ENCODE data around the gene PLA2G6. TPM values are rescaled to one million over a fixed set of nuclear protein-coding genes. Genes with fewer than 3 reads are reported as not detected.
"Not testable (repeated sequence)": the region's sequence is repeated elsewhere in the genome, so short reads cannot be mapped to it uniquely, and the experiment has no call there.

Gene PLA2G6
- total RNA-seq, 2 experiments from 2014 or later, result 48.8 to 50.2 TPM

DNA sequence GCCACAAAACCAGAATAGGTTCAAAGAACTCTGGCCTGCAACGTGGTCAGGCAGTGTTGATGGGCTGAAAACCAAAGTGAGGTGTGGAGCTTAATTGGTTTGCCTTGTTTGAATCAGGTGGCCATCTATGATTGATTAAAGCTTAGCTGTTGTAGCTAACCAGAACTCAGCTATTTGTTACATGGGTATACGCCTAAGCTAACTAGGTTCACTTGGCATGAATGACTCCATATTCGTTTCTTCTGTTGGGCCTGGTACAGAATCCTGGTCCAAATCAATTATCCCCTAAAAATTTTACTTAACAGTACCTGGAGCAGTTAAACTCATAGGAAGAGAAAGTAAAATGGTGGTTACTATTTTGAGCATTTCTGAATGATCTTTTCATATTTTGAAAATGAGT, 63.4 kb downstream of the PLA2G6 start:
- Mint-ChIP-seq H3K36me3 (ENCODE audit: low read depth) (peaks cover 9% of the 10 kb centered on the region), H3K27me3 (no peaks in the 10 kb centered on the region), H3K27ac (no peak overlapping the region), H3K4me1 (ENCODE audit: low read depth) (peaks cover 4% of the 10 kb centered on the region), H3K4me3 (no peak overlapping the region), H3K9me3 (no peaks in the 10 kb centered on the region)
- CTCF ChIA-PET, result no interaction called here
- intact Hi-C loops (cut with DNase I, micrococcal nuclease), result loop anchor here in 1 of 2 experiments (5.0 to 10.0 kb wide), 2 partner anchors 97 to 114 kb away; no protein-coding TSS in a partner anchor
- Histone ChIP-seq H3K27me3 (ENCODE audit: control insufficient read depth in 1 of 2, insufficient read depth in 2 of 2, low read length in 2 of 2) (no peaks in the 10 kb centered on the region), H3K4me3 (ENCODE audit: low read length) (no peak overlapping the region), H3K4me1 (ENCODE audit: insufficient read depth, low read length) (peaks cover 8% of the 10 kb centered on the region), H3K36me3 (ENCODE audit: insufficient read depth, low read length) (peaks cover 15% of the 10 kb centered on the region), H3K9me3 (ENCODE audit: control insufficient read depth in 1 of 2, insufficient read depth in 1 of 2, low read length in 2 of 2) (no peaks in the 10 kb centered on the region), H3K27ac (ENCODE audit: low read depth in 1 of 2, low read length in 2 of 2) (no peak overlapping the region)
- ATAC-seq (ENCODE audit: poor library complexity) (no peak), DNase-seq (no peak)
- POLR2A ChIA-PET, result no interaction called here
- TF ChIP-seq, protein P1, sequence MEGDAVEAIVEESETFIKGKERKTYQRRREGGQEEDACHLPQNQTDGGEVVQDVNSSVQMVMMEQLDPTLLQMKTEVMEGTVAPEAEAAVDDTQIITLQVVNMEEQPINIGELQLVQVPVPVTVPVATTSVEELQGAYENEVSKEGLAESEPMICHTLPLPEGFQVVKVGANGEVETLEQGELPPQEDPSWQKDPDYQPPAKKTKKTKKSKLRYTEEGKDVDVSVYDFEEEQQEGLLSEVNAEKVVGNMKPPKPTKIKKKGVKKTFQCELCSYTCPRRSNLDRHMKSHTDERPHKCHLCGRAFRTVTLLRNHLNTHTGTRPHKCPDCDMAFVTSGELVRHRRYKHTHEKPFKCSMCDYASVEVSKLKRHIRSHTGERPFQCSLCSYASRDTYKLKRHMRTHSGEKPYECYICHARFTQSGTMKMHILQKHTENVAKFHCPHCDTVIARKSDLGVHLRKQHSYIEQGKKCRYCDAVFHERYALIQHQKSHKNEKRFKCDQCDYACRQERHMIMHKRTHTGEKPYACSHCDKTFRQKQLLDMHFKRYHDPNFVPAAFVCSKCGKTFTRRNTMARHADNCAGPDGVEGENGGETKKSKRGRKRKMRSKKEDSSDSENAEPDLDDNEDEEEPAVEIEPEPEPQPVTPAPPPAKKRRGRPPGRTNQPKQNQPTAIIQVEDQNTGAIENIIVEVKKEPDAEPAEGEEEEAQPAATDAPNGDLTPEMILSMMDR (IDR thresholded peaks at IDR 0.05), result no peak

- H3K4me1 ChIP-seq (ENCODE audit: insufficient read depth, low read length); CTCF ChIA-PET; H3K4me3 Mint-ChIP-seq; H3K27ac Mint-ChIP-seq; POLR2A ChIA-PET; H3K27me3 Mint-ChIP-seq; ATAC-seq (ENCODE audit: poor library complexity); H3K27me3 ChIP-seq (ENCODE audit: control insufficient read depth in 1 of 2, insufficient read depth in 2 of 2, low read length in 2 of 2); H3K27ac ChIP-seq (ENCODE audit: low read depth in 1 of 2, low read length in 2 of 2); DNase-seq; H3K4me3 ChIP-seq (ENCODE audit: low read length); H3K4me1 Mint-ChIP-seq (ENCODE audit: low read depth); H3K9me3 Mint-ChIP-seq; H3K9me3 ChIP-seq (ENCODE audit: control insufficient read depth in 1 of 2, insufficient read depth in 1 of 2, low read length in 2 of 2): not testable (repeated sequence)
- peaks cover 13% of the 10 kb centered on the region for H3K36me3 Mint-ChIP-seq (ENCODE audit: low read depth)
- H3K36me3 ChIP-seq (ENCODE audit: insufficient read depth, low read length), result peaks cover 15% of the 10 kb centered on the region
- intact Hi-C loops (cut with DNase I, micrococcal nuclease), result loop anchor here in 1 of 2 experiments (5.0 to 10.0 kb wide), 2 partner anchors 97 to 115 kb away; no protein-coding TSS in a partner anchor
Measured at GRCh38 chr22:38117556-38117955, 64.1 kb downstream of the PLA2G6 start.

- intact Hi-C loops (cut with DNase I, micrococcal nuclease), result loop anchor here (2.0 to 10.0 kb wide), 3 partner anchors 99 to 237 kb away; no protein-coding TSS in a partner anchor
- H3K27me3 Mint-ChIP-seq, result no peaks in the 10 kb centered on the region
- H3K4me3 Mint-ChIP-seq, result no peak overlapping the region
- POLR2A ChIA-PET, result no interaction called here
- no peak for ATAC-seq (ENCODE audit: poor library complexity)
- Histone ChIP-seq H3K36me3 (ENCODE audit: insufficient read depth, low read length) (peaks cover 22% of the 10 kb centered on the region), H3K27me3 (ENCODE audit: control insufficient read depth in 1 of 2, insufficient read depth in 2 of 2, low read length in 2 of 2) (no peaks in the 10 kb centered on the region), H3K27ac (ENCODE audit: low read depth in 1 of 2, low read length in 2 of 2) (no peak overlapping the region), H3K4me3 (ENCODE audit: low read length) (no peak overlapping the region), H3K9me3 (ENCODE audit: control insufficient read depth in 1 of 2, insufficient read depth in 1 of 2, low read length in 2 of 2) (no peaks in the 10 kb centered on the region), H3K4me1 (ENCODE audit: insufficient read depth, low read length) (peaks cover 8% of the 10 kb centered on the region)
- peaks cover 4% of the 10 kb centered on the region for H3K4me1 Mint-ChIP-seq (ENCODE audit: low read depth)
- H3K9me3 Mint-ChIP-seq, result no peaks in the 10 kb centered on the region
- peaks cover 13% of the 10 kb centered on the region for H3K36me3 Mint-ChIP-seq (ENCODE audit: low read depth)
- TF ChIP-seq, protein P1 (IDR thresholded peaks at IDR 0.05), result no peak
- DNase-seq, result no peak
- H3K27ac Mint-ChIP-seq, result no peak overlapping the region
- CTCF ChIA-PET, result interaction anchor here (1.1 kb wide), 1 partner anchor 10 kb away, joined by 3 read pairs; no protein-coding TSS in a partner anchor
Measured at GRCh38 chr22:38115423-38116205, 66.0 kb downstream of the PLA2G6 start.

Measured in CD4-positive, alpha-beta T cell (primary cell).